Glutamatergic neuron (in vitro differentiated cells): ENCODE results near the gene PTPRN2. TPM values are rescaled to one million over a fixed set of nuclear protein-coding genes. Genes with fewer than 3 reads are reported as not detected.
"Not testable (repeated sequence)": the region's sequence is repeated elsewhere in the genome, so short reads cannot be mapped to it uniquely, and the experiment has no call there.

ENCODE experiments used
- DNase-seq: peaks from one replicate; pipeline ENCODE4 v3.0.0; 2022
- H3K27ac Mint-ChIP-seq: one replicate; pipeline ENCODE4 v1.8.0; 2020; ENCODE audit warnings: mild to moderate bottlenecking, mixed read lengths, inconsistent platforms; ENCODE audit not compliant: unreplicated experiment
- H3K27me3 Mint-ChIP-seq: one replicate; pipeline ENCODE4 v1.8.0; 2020; ENCODE audit warnings: mild to moderate bottlenecking, moderate library complexity, mixed read lengths, inconsistent platforms; ENCODE audit not compliant: unreplicated experiment
- H3K36me3 Mint-ChIP-seq: one replicate; pipeline ENCODE4 v1.8.0; 2020; ENCODE audit warnings: mild to moderate bottlenecking, mixed read lengths, inconsistent platforms; ENCODE audit not compliant: unreplicated experiment
- H3K4me1 Mint-ChIP-seq: one replicate; pipeline ENCODE4 v1.8.0; 2020; ENCODE audit warnings: mild to moderate bottlenecking, low read depth, mixed read lengths, inconsistent platforms; ENCODE audit not compliant: unreplicated experiment
- H3K4me3 Mint-ChIP-seq: one replicate; pipeline ENCODE4 v1.8.0; 2020; ENCODE audit warnings: mild to moderate bottlenecking, mixed read lengths, inconsistent platforms; ENCODE audit not compliant: unreplicated experiment
- H3K9me3 Mint-ChIP-seq: one replicate; pipeline ENCODE4 v1.8.0; 2020; ENCODE audit warnings: mild to moderate bottlenecking, moderate library complexity, mixed read lengths, inconsistent platforms; ENCODE audit not compliant: unreplicated experiment
- total RNA-seq: library from RNA; stranded (reverse); fragmentation: NEBNext Ultra II Directional; extraction: Animal tissue kit (Norgen Biotek cat#: 25700); gene quantifications from one replicate; pipeline ENCODE4 v1.2.1, GENCODE V29; 2021; ENCODE audit not compliant: unreplicated experiment
- TF ChIP-seq, protein P1 (sequence below): fragments of 200-600 bp; sonication (generic); IDR thresholded peaks from one replicate; pipeline ENCODE4 v1.5.0; 2021; ENCODE audit not compliant: partially characterized antibody, unreplicated experiment

PTPRN2 gene
- total RNA-seq, 1 donor from 2014 or later: 49.0 TPM

DNA sequence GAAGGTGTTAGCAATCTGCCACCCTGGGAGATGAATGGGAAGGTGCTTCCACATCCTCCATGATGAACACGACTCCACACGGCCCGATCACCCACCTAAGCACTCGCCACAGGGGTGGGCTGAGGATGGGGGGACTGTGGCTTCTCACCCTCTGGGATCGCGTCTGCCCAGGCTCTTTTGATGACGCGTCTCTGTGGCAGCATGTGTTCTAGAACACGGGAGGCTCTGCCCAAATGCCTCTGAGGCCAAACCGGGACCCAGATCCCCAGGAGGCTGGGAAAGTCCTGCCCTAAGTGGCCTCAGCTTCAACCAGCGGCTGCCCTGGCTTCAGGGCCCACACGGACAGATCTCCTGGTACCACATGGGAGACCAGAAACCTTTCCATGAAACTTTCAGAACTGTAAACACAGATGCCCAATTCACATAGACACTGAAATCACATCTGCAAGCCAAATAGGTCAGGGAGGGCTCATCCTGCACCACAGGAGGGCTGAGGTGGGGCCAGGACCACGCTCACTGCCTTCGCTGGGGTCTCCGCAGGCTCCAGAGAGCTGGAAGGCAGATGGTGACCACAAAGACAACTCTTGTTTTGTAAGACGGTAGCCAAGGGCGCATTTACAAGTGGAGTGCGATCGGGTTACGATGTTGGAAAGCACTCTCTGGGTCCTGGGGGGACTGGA lies 200.6 kb downstream of the PTPRN2 start:
- H3K4me1 Mint-ChIP-seq: peaks cover 40% of the 10 kb centered on the region
- H3K27ac Mint-ChIP-seq: peak overlapping the region; percentile 92
- H3K27me3 Mint-ChIP-seq: peaks cover 23% of the 10 kb centered on the region
- peak overlapping the region; percentile 52 for H3K4me3 Mint-ChIP-seq
- peaks cover 24% of the 10 kb centered on the region for H3K9me3 Mint-ChIP-seq
- H3K36me3 Mint-ChIP-seq: peaks cover 4% of the 10 kb centered on the region
- no peak for DNase-seq
- TF ChIP-seq, protein P1, sequence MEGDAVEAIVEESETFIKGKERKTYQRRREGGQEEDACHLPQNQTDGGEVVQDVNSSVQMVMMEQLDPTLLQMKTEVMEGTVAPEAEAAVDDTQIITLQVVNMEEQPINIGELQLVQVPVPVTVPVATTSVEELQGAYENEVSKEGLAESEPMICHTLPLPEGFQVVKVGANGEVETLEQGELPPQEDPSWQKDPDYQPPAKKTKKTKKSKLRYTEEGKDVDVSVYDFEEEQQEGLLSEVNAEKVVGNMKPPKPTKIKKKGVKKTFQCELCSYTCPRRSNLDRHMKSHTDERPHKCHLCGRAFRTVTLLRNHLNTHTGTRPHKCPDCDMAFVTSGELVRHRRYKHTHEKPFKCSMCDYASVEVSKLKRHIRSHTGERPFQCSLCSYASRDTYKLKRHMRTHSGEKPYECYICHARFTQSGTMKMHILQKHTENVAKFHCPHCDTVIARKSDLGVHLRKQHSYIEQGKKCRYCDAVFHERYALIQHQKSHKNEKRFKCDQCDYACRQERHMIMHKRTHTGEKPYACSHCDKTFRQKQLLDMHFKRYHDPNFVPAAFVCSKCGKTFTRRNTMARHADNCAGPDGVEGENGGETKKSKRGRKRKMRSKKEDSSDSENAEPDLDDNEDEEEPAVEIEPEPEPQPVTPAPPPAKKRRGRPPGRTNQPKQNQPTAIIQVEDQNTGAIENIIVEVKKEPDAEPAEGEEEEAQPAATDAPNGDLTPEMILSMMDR: no peak

DNA sequence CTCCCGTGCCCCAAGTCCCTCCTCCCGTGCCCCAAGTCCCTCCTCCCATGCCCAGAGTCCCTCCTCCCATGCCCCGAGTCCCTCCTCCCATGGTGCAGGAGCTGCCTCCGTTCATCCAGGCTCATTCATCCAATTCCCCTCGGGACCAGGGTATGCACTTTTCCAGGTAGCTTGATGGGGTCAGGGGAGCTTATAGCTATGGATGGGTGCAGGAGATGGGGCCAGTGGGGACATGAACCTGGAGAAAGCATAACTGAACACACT lies 201.3 kb downstream of the PTPRN2 start:
- DNase-seq: no peak
- TF ChIP-seq, protein P1: no peak
- no peak overlapping the region for H3K4me3 Mint-ChIP-seq
- H3K9me3 Mint-ChIP-seq: peaks cover 26% of the 10 kb centered on the region
- H3K4me1 Mint-ChIP-seq: peaks cover 38% of the 10 kb centered on the region
- peak overlapping the region; percentile 92 for H3K27ac Mint-ChIP-seq
- H3K36me3 Mint-ChIP-seq: peaks cover 10% of the 10 kb centered on the region
- peaks cover 23% of the 10 kb centered on the region for H3K27me3 Mint-ChIP-seq

- Mint-ChIP-seq H3K36me3 (peaks cover 15% of the 10 kb centered on the region), H3K27me3 (peaks cover 18% of the 10 kb centered on the region), H3K9me3 (peaks cover 25% of the 10 kb centered on the region), H3K4me1 (peaks cover 34% of the 10 kb centered on the region)
- H3K4me3 Mint-ChIP-seq, DNase-seq, H3K27ac Mint-ChIP-seq: not testable (repeated sequence)
Measured at GRCh38 chr7:158385496-158386354, 201.9 kb downstream of the PTPRN2 start.

- no peak for DNase-seq
- Mint-ChIP-seq H3K27ac (no peak overlapping the region), H3K4me3 (no peak overlapping the region), H3K27me3 (peaks cover 18% of the 10 kb centered on the region), H3K9me3 (peaks cover 27% of the 10 kb centered on the region), H3K36me3 (peaks cover 22% of the 10 kb centered on the region), H3K4me1 (peaks cover 29% of the 10 kb centered on the region)
- TF ChIP-seq, protein P1: no peak
Measured at GRCh38 chr7:158384746-158385145, 202.9 kb downstream of the PTPRN2 start.

DNA sequence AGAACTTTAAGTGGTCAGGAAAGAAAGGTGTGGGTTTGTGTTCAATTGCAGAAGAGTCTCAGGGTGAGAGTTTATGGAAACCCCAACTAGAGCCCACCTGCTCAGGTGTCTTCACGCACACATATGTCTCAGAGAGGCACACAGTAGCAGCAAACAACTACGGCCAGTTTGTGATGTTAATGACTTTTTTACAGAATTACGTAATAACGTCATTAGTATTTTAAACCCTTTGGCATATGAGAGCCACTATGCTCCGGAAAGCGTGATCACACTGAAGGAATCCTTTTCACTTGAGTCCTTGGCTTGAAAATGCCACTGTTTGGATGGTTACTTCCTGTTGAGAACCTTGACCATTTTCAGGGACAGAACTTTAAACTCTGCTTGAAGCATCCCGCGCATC lies 204.0 kb downstream of the PTPRN2 start:
- Mint-ChIP-seq H3K4me1 (peaks cover 29% of the 10 kb centered on the region), H3K9me3 (peaks cover 23% of the 10 kb centered on the region), H3K27ac (no peak overlapping the region), H3K36me3 (peaks cover 29% of the 10 kb centered on the region), H3K4me3 (no peak overlapping the region), H3K27me3 (peaks cover 17% of the 10 kb centered on the region)
- TF ChIP-seq, protein P1: no peak
- DNase-seq: no peak
